Kidney epithelial cell (primary cell): Measurements from ENCODE around the gene DHRSX. TPM values are rescaled to one million over a fixed set of nuclear protein-coding genes. Genes with fewer than 3 reads are reported as not detected.
"Not testable (repeated sequence)": the region's sequence is repeated elsewhere in the genome, so short reads cannot be mapped to it uniquely, and the experiment has no call there.

ENCODE experiments used
- DNase-seq: peaks from one replicate; pipeline ENCODE4 v3.0.0-alpha.2; 2010; ENCODE audit warnings: low read depth
- H3K27me3 ChIP-seq: 2 replicates; pipeline ENCODE4 v1.6.0; 2011; ENCODE audit warnings: low read length; ENCODE audit not compliant: control insufficient read depth, insufficient read depth
- H3K36me3 ChIP-seq: 2 replicates; pipeline ENCODE4 v1.5.1; 2011; ENCODE audit warnings: low read length; ENCODE audit not compliant: control insufficient read depth, insufficient read depth
- H3K4me3 ChIP-seq: 2 replicates; pipeline ENCODE4 v1.5.1; 2011; ENCODE audit warnings: low read depth, mild to moderate bottlenecking, control low read depth, low read length
- total RNA-seq: library from RNA; depleted of rRNA; stranded (reverse); fragments of >200 nt; gene quantifications from 2 replicates; pipeline ENCODE4 v1.2.3, GENCODE V29; 2015
- TF ChIP-seq, protein P1 (sequence below): IDR thresholded peaks from 2 replicates; pipeline ENCODE4 v1.5.1; 2011; ENCODE audit warnings: mild to moderate bottlenecking, moderate library complexity, low read length, control low read depth, inconsistent platforms; ENCODE audit not compliant: insufficient read depth, poor library complexity, severe bottlenecking

Gene DHRSX
- total RNA-seq, 1 donor from 2014 or later, result 31.2 TPM

GRCh38 chrX:2315434-2315833 is 185.3 kb downstream of the DHRSX start:
- no peaks in the 10 kb centered on the region for H3K27me3 ChIP-seq
- TF ChIP-seq, protein P1, sequence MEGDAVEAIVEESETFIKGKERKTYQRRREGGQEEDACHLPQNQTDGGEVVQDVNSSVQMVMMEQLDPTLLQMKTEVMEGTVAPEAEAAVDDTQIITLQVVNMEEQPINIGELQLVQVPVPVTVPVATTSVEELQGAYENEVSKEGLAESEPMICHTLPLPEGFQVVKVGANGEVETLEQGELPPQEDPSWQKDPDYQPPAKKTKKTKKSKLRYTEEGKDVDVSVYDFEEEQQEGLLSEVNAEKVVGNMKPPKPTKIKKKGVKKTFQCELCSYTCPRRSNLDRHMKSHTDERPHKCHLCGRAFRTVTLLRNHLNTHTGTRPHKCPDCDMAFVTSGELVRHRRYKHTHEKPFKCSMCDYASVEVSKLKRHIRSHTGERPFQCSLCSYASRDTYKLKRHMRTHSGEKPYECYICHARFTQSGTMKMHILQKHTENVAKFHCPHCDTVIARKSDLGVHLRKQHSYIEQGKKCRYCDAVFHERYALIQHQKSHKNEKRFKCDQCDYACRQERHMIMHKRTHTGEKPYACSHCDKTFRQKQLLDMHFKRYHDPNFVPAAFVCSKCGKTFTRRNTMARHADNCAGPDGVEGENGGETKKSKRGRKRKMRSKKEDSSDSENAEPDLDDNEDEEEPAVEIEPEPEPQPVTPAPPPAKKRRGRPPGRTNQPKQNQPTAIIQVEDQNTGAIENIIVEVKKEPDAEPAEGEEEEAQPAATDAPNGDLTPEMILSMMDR, result no peak
- H3K4me3 ChIP-seq, result no peak overlapping the region
- no peaks in the 10 kb centered on the region for H3K36me3 ChIP-seq
- no peak for DNase-seq

GRCh38 chrX:2314831-2315365 is 185.9 kb downstream of the DHRSX start:
- Histone ChIP-seq H3K36me3 (no peaks in the 10 kb centered on the region), H3K27me3 (no peaks in the 10 kb centered on the region), H3K4me3 (no peak overlapping the region)
- TF ChIP-seq, protein P1, result no peak
- DNase-seq, result no peak

GRCh38 chrX:2313864-2314640 is 186.7 kb downstream of the DHRSX start:
- TF ChIP-seq, protein P1, result no peak
- no peaks in the 10 kb centered on the region for H3K36me3 ChIP-seq

GRCh38 chrX:2312061-2312591 is 188.7 kb downstream of the DHRSX start:
- H3K27me3 ChIP-seq, DNase-seq: not testable (repeated sequence)

More at GRCh38 chrX:2313864-2314640, 186.7 kb downstream of the DHRSX start:
- H3K27me3 ChIP-seq, result no peaks in the 10 kb centered on the region
- no peak for DNase-seq
- no peak overlapping the region for H3K4me3 ChIP-seq

DNA sequence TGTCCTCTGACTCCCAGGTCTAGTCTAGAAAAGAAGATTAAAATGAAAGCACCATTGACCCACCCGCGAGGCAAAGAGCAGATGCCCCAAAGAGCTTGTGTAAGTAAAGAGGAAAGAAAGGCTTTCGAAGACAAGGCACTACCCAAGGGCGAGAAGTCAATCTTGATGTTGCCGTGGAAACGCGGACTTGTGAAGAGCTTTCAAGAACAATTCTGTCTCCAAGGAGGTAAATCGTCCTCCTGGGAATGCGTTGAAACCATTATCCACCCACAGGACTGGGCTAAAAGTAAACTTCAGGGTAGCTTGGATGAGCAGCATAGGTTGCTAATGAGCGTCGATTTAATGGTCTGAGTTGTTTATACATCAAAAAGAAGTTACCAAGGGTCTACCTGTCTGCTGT is 189.3 kb downstream of the DHRSX start:
- no peaks in the 10 kb centered on the region for H3K27me3 ChIP-seq
- no peak for DNase-seq
- TF ChIP-seq, protein P1, result no peak

More at GRCh38 chrX:2312061-2312591, 188.7 kb downstream of the DHRSX start:
- not testable (repeated sequence) for H3K4me3 ChIP-seq, H3K36me3 ChIP-seq

GRCh38 chrX:2301901-2302300 is 198.9 kb downstream of the DHRSX start:
- Histone ChIP-seq H3K4me3 (no peak overlapping the region), H3K36me3 (no peaks in the 10 kb centered on the region), H3K27me3 (no peaks in the 10 kb centered on the region)
- TF ChIP-seq, protein P1, result no peak
- no peak for DNase-seq

More for the DNA sequence above, 189.3 kb downstream of the DHRSX start:
- no peak overlapping the region for H3K4me3 ChIP-seq
- no peaks in the 10 kb centered on the region for H3K36me3 ChIP-seq
